ENCODE measurements around the gene VDR. TPM values are rescaled to one million over a fixed set of nuclear protein-coding genes. Genes with fewer than 3 reads are reported as not detected.
A peak's percentile ranks its signal among the peaks of the same experiment; 100 is the strongest.

Gene VDR
- total RNA-seq, 3 donors from 2014 or later, result 1.6 to 41.7 (median 16.1) TPM

- Histone ChIP-seq H3K9me3 (no peaks in the 10 kb centered on the region), H3K36me3 (peaks cover 10% of the 10 kb centered on the region), H3K4me1 (no peaks in the 10 kb centered on the region), H3K4me3 (no peak overlapping the region), H3K27ac (peak overlapping the region in 1 of 2 donors; percentile 23), H3K27me3 (no peaks in the 10 kb centered on the region)
- TF ChIP-seq POLR2AphosphoS5 (IDR thresholded peaks at IDR 0.05), result no peak
- no peak for TF ChIP-seq CTCF (IDR thresholded peaks at IDR 0.05)
- TF ChIP-seq POLR2A (IDR thresholded peaks at IDR 0.05), result no peak
- intact Hi-C loops (cut with DNase I; ENCODE audit: low total_unique reads), result no loop called here
- no peak for DNase-seq (ENCODE audit: low spot score in 2 of 2)
Observed at GRCh38 chr12:47793015-47793681, 111.6 kb downstream of the VDR start.

- intact Hi-C loops (cut with DNase I; ENCODE audit: low total_unique reads), result no loop called here
- Histone ChIP-seq H3K4me3 (no peak overlapping the region), H3K27me3 (no peaks in the 10 kb centered on the region), H3K4me1 (no peaks in the 10 kb centered on the region), H3K27ac (peak overlapping the region in 1 of 2 donors; percentile 55), H3K36me3 (peaks cover 10% of the 10 kb centered on the region), H3K9me3 (no peaks in the 10 kb centered on the region)
- TF ChIP-seq POLR2A (IDR thresholded peaks at IDR 0.05) (no peak), POLR2AphosphoS5 (IDR thresholded peaks at IDR 0.05) (no peak), CTCF (IDR thresholded peaks at IDR 0.05) (no peak)
- no peak for DNase-seq (ENCODE audit: low spot score in 2 of 2)
Observed at GRCh38 chr12:47791874-47792273, 112.9 kb downstream of the VDR start.

Other genes with a start within 250 kb of the VDR start
- gene RPAP3, start 199.0 kb downstream of the VDR start, total RNA-seq, result 10 to 100 TPM; 11.4 to 25.0 (median 18.7) TPM
- 1 to 10 TPM in 2 of 3 donors, under 1 TPM in 1; 0.98 to 1.4 (median 1.0) TPM for gene ENDOU, start 179.5 kb downstream of the VDR start, total RNA-seq
- 10 to 100 TPM; 40.6 to 87.8 (median 60.3) TPM for gene RAPGEF3, start 146.1 kb downstream of the VDR start, total RNA-seq
- 10 to 100 TPM; 27.5 to 51.5 (median 30.6) TPM for gene SLC48A1, start 131.8 kb downstream of the VDR start, total RNA-seq
- gene HDAC7, start 85.1 kb downstream of the VDR start, total RNA-seq, result 10 to 100 TPM; 37.6 to 77.0 (median 44.9) TPM
- 100 to 1,000 TPM in 1 of 3 donors, 10 to 100 TPM in 2; 35.2 to 131 (median 73.4) TPM for gene TMEM106C, start 58.6 kb upstream of the VDR start, total RNA-seq
- gene COL2A1, start 99.5 kb upstream of the VDR start, total RNA-seq, result 1 to 10 TPM in 2 of 3 donors, not detected in 1; 1.6 to 3.2 TPM
- gene SENP1, start 201.1 kb upstream of the VDR start, total RNA-seq, result 10 to 100 TPM; 14.4 to 36.1 (median 30.2) TPM
- gene PFKM, start 214.4 kb upstream of the VDR start, total RNA-seq, result 10 to 100 TPM; 19.0 to 40.0 (median 31.8) TPM